Trophoblast cell (in vitro differentiated cells and primary cell): ENCODE measurements around the gene FCHO1.

Source experiments
- DNase-seq, 2 donors: peaks; one replicate each; pipeline ENCODE4 v3.0.0-alpha.2; 2016
- H2AFZ ChIP-seq: 2 replicates; pipeline ENCODE4 v1.6.1; 2013; ENCODE audit warnings: low read length, moderate library complexity, mild to moderate bottlenecking; ENCODE audit not compliant: insufficient read depth, poor library complexity
- H2AK5ac ChIP-seq: 2 replicates; pipeline ENCODE4 v1.6.1; 2013; ENCODE audit warnings: mild to moderate bottlenecking, low read length
- H2BK120ac ChIP-seq: 2 replicates; pipeline ENCODE4 v1.6.1; 2013; ENCODE audit warnings: low read length, mild to moderate bottlenecking, moderate library complexity; ENCODE audit not compliant: insufficient read depth, poor library complexity
- H2BK12ac ChIP-seq: 2 replicates; pipeline ENCODE4 v1.6.1; 2013; ENCODE audit warnings: mild to moderate bottlenecking, low read length, moderate library complexity
- H2BK5ac ChIP-seq: 2 replicates; pipeline ENCODE4 v1.6.1; 2013; ENCODE audit warnings: low read length, low read depth, moderate library complexity, mild to moderate bottlenecking; ENCODE audit not compliant: poor library complexity
- H3K14ac ChIP-seq: 2 replicates; pipeline ENCODE4 v1.6.1; 2013; ENCODE audit warnings: mild to moderate bottlenecking, low read length
- H3K18ac ChIP-seq: 2 replicates; pipeline ENCODE4 v1.6.1; 2013; ENCODE audit warnings: mild to moderate bottlenecking, low read length
- H3K23ac ChIP-seq: 2 replicates; pipeline ENCODE4 v1.6.1; 2013; ENCODE audit warnings: low read length
- H3K27ac ChIP-seq: 2 replicates; pipeline ENCODE4 v1.5.1; 2013; ENCODE audit warnings: low read depth, mild to moderate bottlenecking, inconsistent platforms, low read length, moderate library complexity
- H3K27me3 ChIP-seq: 2 replicates; pipeline ENCODE4 v1.6.1; 2013; ENCODE audit warnings: inconsistent platforms, mild to moderate bottlenecking, low read length, moderate library complexity; ENCODE audit not compliant: insufficient read depth
- H3K36me3 ChIP-seq, 2 experiments: 1 replicate in 1 of 2; 2 replicates in 1 of 2; pipeline ENCODE4 v1.6.1; 2013; ENCODE audit warnings: low read length in 2 of 2, mild to moderate bottlenecking in 2 of 2, moderate library complexity in 1 of 2; ENCODE audit not compliant: insufficient read depth in 2 of 2, control insufficient read depth in 1 of 2
- H3K4ac ChIP-seq: 2 replicates; pipeline ENCODE4 v1.6.1; 2013; ENCODE audit warnings: low read depth, mild to moderate bottlenecking, low read length, moderate library complexity
- H3K4me1 ChIP-seq, 2 experiments: 1 replicate in 1 of 2; 2 replicates in 1 of 2; pipeline ENCODE4 v1.6.1; 2013; ENCODE audit warnings: low read length in 2 of 2, mild to moderate bottlenecking in 2 of 2, moderate library complexity in 1 of 2; ENCODE audit not compliant: insufficient read depth in 2 of 2, control insufficient read depth in 1 of 2
- H3K4me2 ChIP-seq: 2 replicates; pipeline ENCODE4 v1.6.1; 2013; ENCODE audit warnings: inconsistent platforms, mild to moderate bottlenecking, low read length, moderate library complexity
- H3K4me3 ChIP-seq: 2 replicates; pipeline ENCODE4 v1.5.1; 2013; ENCODE audit warnings: mild to moderate bottlenecking, low read depth, low read length, inconsistent platforms
- H3K79me1 ChIP-seq: one replicate; pipeline ENCODE4 v1.6.1; 2013; ENCODE audit warnings: low read length
- H3K79me2 ChIP-seq: 2 replicates; pipeline ENCODE4 v1.6.1; 2013; ENCODE audit warnings: low read length, mild to moderate bottlenecking; ENCODE audit not compliant: control insufficient read depth, insufficient read depth, poor library complexity
- H3K9ac ChIP-seq: 2 replicates; pipeline ENCODE4 v1.6.1; 2013; ENCODE audit warnings: mild to moderate bottlenecking, low read length
- H3K9me3 ChIP-seq: 2 replicates; pipeline ENCODE4 v1.6.1; 2013; ENCODE audit warnings: low read depth, mild to moderate bottlenecking, control low read depth, inconsistent platforms, low read length; ENCODE audit not compliant: insufficient read depth
- H4K12ac ChIP-seq: 2 replicates; pipeline ENCODE4 v1.6.1; 2013; ENCODE audit warnings: low read depth, mild to moderate bottlenecking, low read length, moderate library complexity
- H4K8ac ChIP-seq: 2 replicates; pipeline ENCODE4 v1.6.1; 2013; ENCODE audit warnings: low read depth, mild to moderate bottlenecking, low read length, moderate library complexity
- H4K91ac ChIP-seq: one replicate; pipeline ENCODE4 v1.6.1; 2013; ENCODE audit warnings: low read depth, mild to moderate bottlenecking, low read length, moderate library complexity
- WGBS: extraction: QIAGEN DNeasy Blood & Tissue Kit; methylation state at CpG from one replicate; pipeline ENCODE4 v1.1.7; 2013; ENCODE audit warnings: missing lambda C conversion rate; ENCODE audit not compliant: insufficient read length, insufficient coverage; ENCODE audit errors: extremely low coverage; 5-methylcytosine and 5-hydroxymethylcytosine counted together

The FCHO1 gene

DNA sequence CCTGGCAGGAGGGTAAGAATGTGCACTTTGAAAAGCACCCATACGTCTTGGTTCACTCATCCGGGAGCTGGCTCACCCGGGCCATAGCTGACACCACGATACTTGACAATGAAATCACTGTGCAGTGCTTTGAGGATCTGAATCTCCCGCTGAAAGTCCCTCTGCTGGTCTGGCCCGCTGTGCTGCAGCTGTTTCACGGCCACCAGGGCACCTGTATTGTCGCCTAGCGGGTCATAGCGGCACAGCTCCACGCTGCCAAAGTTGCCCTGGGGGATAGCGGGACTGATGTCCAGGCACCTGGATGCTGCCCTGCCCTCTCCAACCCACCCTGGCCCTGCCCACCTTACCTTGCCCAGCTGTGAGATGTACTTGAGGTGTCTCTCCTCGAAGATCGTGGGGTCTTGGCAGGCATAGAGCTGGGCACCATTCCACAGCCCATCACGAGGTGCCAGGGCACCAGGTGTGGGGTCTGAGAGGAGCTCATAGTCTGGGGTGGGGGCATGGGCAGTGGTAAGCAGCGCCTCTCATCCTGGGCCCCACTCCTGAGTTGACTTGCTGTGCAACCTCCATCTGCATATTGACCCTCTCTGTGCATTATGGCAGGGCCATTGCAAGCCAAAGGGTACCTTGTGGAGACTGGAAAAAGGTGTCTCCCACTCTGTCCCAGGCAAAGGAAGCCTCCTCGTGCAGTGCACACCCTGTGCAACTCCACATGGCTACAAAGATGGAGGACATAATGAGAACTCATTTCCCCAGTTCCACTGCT, 81.3 kb downstream of the FCHO1 start:
- no peak overlapping the region for H3K4ac ChIP-seq
- H3K14ac ChIP-seq, result no peak overlapping the region
- no peak overlapping the region for H2BK120ac ChIP-seq
- peak in 1 of 2 donors; percentile 51 for DNase-seq
- no peaks in the 10 kb centered on the region for H3K36me3 ChIP-seq
- no peak overlapping the region for H3K9ac ChIP-seq
- no peak overlapping the region for H2BK5ac ChIP-seq
- H3K23ac ChIP-seq, result no peak overlapping the region
- no peak overlapping the region for H4K12ac ChIP-seq
- H3K4me3 ChIP-seq, result no peak overlapping the region
- H3K4me1 ChIP-seq, result peaks cover 2 to 6% of the 10 kb centered on the region in 2 experiments
- no peaks in the 10 kb centered on the region for H3K9me3 ChIP-seq
- WGBS, result no CpG with 5 or more reads among the region's 17 CpGs
- no peak overlapping the region for H4K8ac ChIP-seq
- H3K79me2 ChIP-seq, result no peaks in the 10 kb centered on the region
- no peak overlapping the region for H2BK12ac ChIP-seq
- no peak overlapping the region for H2AK5ac ChIP-seq
- peaks cover 2% of the 10 kb centered on the region for H3K79me1 ChIP-seq
- H3K27me3 ChIP-seq, result no peaks in the 10 kb centered on the region
- H3K27ac ChIP-seq, result no peak overlapping the region
- no peak overlapping the region for H3K18ac ChIP-seq
- no peak overlapping the region for H3K4me2 ChIP-seq
- H4K91ac ChIP-seq, result no peak overlapping the region
- no peak overlapping the region for H2AFZ ChIP-seq

DNA sequence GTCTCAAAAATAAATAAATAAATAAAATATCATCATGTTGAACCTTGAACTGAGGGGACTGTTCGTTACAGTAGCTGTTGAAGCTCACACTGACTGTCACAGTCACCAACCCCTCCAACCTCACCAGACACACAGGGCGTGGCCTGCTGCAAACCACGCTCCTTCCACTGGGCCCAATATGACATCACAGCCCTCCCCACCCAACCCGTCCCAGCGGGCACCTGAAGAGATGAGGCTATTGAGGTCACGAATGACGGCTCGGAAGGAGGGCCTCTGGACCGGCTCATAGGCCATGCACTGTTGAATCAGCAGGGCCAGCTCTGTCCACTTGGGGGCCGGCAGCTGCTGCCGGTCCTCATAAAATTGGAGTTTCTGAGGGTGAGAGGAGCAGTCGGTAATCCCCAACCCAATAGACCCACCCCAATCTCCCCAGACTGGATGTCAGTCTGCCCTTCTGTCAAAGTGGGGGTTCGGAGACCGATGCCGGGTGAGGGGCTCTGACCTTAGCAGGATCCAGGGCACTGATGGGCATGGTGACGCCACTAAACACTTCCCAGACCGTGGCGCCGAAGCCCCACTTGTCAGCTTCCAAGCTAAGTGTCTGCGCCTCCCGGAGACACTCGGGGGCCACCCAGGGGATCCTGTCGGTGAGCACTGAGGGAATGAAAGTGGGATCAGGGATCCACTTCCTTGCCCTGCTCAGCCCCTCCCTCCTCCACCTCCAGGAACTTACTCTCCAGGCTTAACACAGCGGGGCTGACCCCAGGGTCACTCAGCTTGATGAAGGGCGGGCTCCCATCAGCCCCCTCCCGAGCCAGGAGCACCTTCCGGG, 83.3 kb downstream of the FCHO1 start:
- no peak overlapping the region for H2BK12ac ChIP-seq
- H3K4me1 ChIP-seq, result peaks cover 2 to 6% of the 10 kb centered on the region in 2 experiments
- no peak overlapping the region for H2BK5ac ChIP-seq
- no peak overlapping the region for H4K12ac ChIP-seq
- H2BK120ac ChIP-seq, result no peak overlapping the region
- peaks cover 2% of the 10 kb centered on the region for H3K79me1 ChIP-seq
- no peaks in the 10 kb centered on the region for H3K27me3 ChIP-seq
- H3K4me3 ChIP-seq, result no peak overlapping the region
- no peak overlapping the region for H2AFZ ChIP-seq
- no peaks in the 10 kb centered on the region for H3K9me3 ChIP-seq
- no peak overlapping the region for H3K4me2 ChIP-seq
- H4K91ac ChIP-seq, result no peak overlapping the region
- no peak for DNase-seq
- H3K36me3 ChIP-seq, result no peaks in the 10 kb centered on the region
- WGBS, result no CpG with 5 or more reads among the region's 27 CpGs
- H3K23ac ChIP-seq, result no peak overlapping the region
- no peak overlapping the region for H4K8ac ChIP-seq
- no peak overlapping the region for H3K4ac ChIP-seq
- no peak overlapping the region for H3K27ac ChIP-seq
- H3K14ac ChIP-seq, result no peak overlapping the region
- no peak overlapping the region for H3K9ac ChIP-seq
- H2AK5ac ChIP-seq, result no peak overlapping the region
- H3K79me2 ChIP-seq, result no peaks in the 10 kb centered on the region
- H3K18ac ChIP-seq, result no peak overlapping the region

DNA sequence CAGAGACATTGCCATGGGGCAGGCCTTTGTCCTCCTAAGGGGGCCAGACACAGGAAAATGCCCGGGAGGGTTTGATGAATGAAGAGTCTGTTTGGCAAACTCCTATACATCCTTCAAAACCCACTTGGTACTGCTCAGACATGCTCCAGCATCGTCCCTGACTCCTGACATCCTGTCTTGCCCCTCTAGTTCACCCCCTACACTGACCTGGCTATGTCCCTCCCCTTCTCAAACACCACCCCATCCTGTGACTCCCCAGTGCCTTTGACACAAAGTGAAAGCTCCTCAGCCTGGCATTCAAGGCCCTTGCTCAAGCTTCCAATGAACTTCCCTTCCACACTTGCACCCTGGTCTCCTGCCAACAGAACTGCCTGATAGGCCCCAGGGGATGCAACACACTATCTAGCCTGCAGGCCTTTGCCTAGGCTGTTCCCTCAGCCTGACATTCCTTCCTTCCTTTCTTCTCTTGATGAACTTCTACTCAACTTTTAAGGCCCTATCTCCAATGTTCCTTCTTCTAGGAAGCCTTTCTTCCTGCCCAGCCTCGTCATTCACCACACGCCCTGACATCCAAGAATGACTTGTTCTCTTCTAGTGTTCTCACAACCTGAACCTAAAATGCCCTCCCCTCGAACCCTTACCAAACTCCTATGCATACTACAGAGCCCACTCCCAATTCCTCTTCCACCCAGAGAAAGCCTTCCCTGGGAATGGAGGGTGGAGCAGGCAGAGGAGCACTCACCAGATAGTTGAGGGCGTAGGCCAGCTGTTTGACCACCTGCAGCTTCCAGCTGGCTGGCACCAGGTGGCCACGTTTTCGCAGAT, 84.1 kb downstream of the FCHO1 start:
- Histone ChIP-seq H3K9ac (no peak overlapping the region), H3K4me2 (no peak overlapping the region), H3K4me1 (peaks cover under 1 to 4% of the 10 kb centered on the region in 2 experiments), H3K36me3 (no peaks in the 10 kb centered on the region), H2BK5ac (no peak overlapping the region), H4K8ac (no peak overlapping the region), H3K4ac (no peak overlapping the region), H3K27ac (no peak overlapping the region), H4K91ac (no peak overlapping the region), H3K18ac (no peak overlapping the region), H2BK120ac (no peak overlapping the region), H3K23ac (no peak overlapping the region), H3K27me3 (no peaks in the 10 kb centered on the region), H2AFZ (no peak overlapping the region), H3K9me3 (no peaks in the 10 kb centered on the region), H4K12ac (no peak overlapping the region), H3K14ac (no peak overlapping the region), H3K4me3 (no peak overlapping the region), H2AK5ac (no peak overlapping the region), H2BK12ac (no peak overlapping the region), H3K79me2 (no peaks in the 10 kb centered on the region), H3K79me1 (no peaks in the 10 kb centered on the region)
- DNase-seq, result peak in 1 of 2 donors; percentile 20
- no CpG with 5 or more reads among the region's 8 CpGs for WGBS

DNA sequence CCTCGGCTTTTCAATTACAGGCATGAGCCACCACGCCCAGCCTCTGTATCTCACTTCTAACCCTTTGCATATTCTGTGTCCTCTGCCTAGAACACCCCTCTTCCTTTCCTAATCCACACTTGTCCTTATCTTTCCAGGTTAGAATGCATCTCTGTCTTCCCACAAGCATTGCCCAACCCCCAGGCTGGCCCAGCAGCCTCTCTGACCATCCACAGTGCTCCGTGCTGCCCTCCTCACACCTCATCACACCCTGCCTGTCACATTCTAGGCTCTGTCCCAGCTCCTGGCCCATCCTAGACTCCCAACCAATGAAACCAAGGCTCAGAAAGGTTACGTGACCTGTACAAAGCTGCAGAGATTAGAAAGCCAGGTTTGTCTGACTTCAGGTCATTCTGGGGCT, 85.3 kb downstream of the FCHO1 start:
- H3K9ac ChIP-seq, result no peak overlapping the region
- H3K79me2 ChIP-seq, result no peaks in the 10 kb centered on the region
- no peaks in the 10 kb centered on the region for H3K36me3 ChIP-seq
- H3K79me1 ChIP-seq, result no peaks in the 10 kb centered on the region
- H4K91ac ChIP-seq, result no peak overlapping the region
- H3K27ac ChIP-seq, result no peak overlapping the region
- H3K4me1 ChIP-seq, result peaks cover 0 to 4% of the 10 kb centered on the region in 2 experiments
- peaks cover 4% of the 10 kb centered on the region for H3K27me3 ChIP-seq
- no peak overlapping the region for H4K12ac ChIP-seq
- no peak overlapping the region for H2AFZ ChIP-seq
- no peak overlapping the region for H3K4me2 ChIP-seq
- WGBS, result no CpG with 5 or more reads among the region's 4 CpGs
- H2BK5ac ChIP-seq, result no peak overlapping the region
- no peak overlapping the region for H3K4ac ChIP-seq
- DNase-seq, result peak in 1 of 2 donors; percentile 17
- H3K23ac ChIP-seq, result no peak overlapping the region
- no peak overlapping the region for H2BK12ac ChIP-seq
- no peak overlapping the region for H3K4me3 ChIP-seq
- H2AK5ac ChIP-seq, result no peak overlapping the region
- no peak overlapping the region for H3K14ac ChIP-seq
- H2BK120ac ChIP-seq, result no peak overlapping the region
- H3K9me3 ChIP-seq, result peaks cover 5% of the 10 kb centered on the region
- H3K18ac ChIP-seq, result no peak overlapping the region
- H4K8ac ChIP-seq, result no peak overlapping the region
